Measurements from ENCODE around the gene RNF144A. TPM values are rescaled to one million over a fixed set of nuclear protein-coding genes. Genes with fewer than 3 reads are reported as not detected.

Gene RNF144A
- total and polyA plus RNA-seq, 2 experiments from 2014 or later = 2.8 to 14.7 TPM

GRCh38 chr2:6872394-6872793 lies 44.8 kb upstream of the RNF144A start (continued):
- TF ChIP-seq ZNF462 (CRISPR knock-in tag; IDR thresholded peaks at IDR 0.05) (no peak), JUNB (IDR thresholded peaks at IDR 0.05; ENCODE audit: unreplicated experiment) (no peak), EZH2phosphoT487 (IDR thresholded peaks at IDR 0.05; ENCODE audit: unreplicated experiment) (no peak)

DNA sequence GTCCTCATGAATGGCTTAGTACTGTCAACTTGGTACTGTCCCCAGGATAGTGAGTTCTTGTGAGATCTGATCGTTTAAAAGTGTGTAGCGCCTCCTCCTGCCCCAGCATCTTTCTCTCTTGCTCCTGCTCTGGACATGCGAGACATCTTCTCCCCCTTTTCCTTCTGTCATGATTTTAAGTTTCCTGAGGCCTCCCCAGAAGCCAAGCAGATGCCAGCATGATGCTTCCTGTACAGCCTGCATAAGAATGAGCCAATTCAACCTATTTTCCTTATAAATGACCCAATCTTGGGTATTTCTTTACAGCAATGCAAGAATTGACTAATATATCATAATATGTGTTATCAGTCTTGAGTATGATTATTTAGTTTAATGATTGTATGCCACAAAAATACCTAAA lies 43.2 kb upstream of the RNF144A start:
- Histone ChIP-seq H2AFZ (no peak overlapping the region), H3K27ac (ENCODE audit: low read depth) (no peak overlapping the region), H3F3A (replicated peaks; ENCODE audit: low read depth) (no peaks in the 10 kb centered on the region), H3K4me3 (no peak overlapping the region), H3K79me2 (replicated peaks; ENCODE audit: insufficient read depth) (no peaks in the 10 kb centered on the region), H3K27me3 (ENCODE audit: insufficient read depth) (no peaks in the 10 kb centered on the region), H3K4me2 (no peak overlapping the region), H4K20me1 (replicated peaks; ENCODE audit: insufficient read depth) (no peaks in the 10 kb centered on the region), H3K36me3 (ENCODE audit: insufficient read depth) (no peaks in the 10 kb centered on the region), H3K9me2 (ENCODE audit: insufficient read depth) (peaks cover 15% of the 10 kb centered on the region; the same call in 1 of the 2 replicates), H3K4me1 (ENCODE audit: insufficient read depth) (no peaks in the 10 kb centered on the region)
- H3K4me3 Mint-ChIP-seq = no peak overlapping the region
- ATAC-seq (no peak), DNase-seq (ENCODE audit: low spot score) (no peak)
- no peaks in the 10 kb centered on the region for H3K4me1 Mint-ChIP-seq
- no peaks in the 10 kb centered on the region for H3K36me3 Mint-ChIP-seq (ENCODE audit: low read depth)
- no peak overlapping the region for H3K27ac Mint-ChIP-seq
- H3K27me3 Mint-ChIP-seq (ENCODE audit: insufficient read depth, low read depth, poor library complexity) = no peaks in the 10 kb centered on the region
- H3K9me3 Mint-ChIP-seq = peaks cover 19% of the 10 kb centered on the region
- TF ChIP-seq, protein P1, sequence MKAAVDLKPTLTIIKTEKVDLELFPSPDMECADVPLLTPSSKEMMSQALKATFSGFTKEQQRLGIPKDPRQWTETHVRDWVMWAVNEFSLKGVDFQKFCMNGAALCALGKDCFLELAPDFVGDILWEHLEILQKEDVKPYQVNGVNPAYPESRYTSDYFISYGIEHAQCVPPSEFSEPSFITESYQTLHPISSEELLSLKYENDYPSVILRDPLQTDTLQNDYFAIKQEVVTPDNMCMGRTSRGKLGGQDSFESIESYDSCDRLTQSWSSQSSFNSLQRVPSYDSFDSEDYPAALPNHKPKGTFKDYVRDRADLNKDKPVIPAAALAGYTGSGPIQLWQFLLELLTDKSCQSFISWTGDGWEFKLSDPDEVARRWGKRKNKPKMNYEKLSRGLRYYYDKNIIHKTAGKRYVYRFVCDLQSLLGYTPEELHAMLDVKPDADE (IDR thresholded peaks at IDR 0.05) = no peak
- no peak for TF ChIP-seq EZH2 (IDR thresholded peaks at IDR 0.05; ENCODE audit: low read depth, unreplicated experiment)
- TF ChIP-seq STAT1 (IDR thresholded peaks at IDR 0.05; ENCODE audit: unreplicated experiment) = no peak
- TF ChIP-seq ZNF114 (CRISPR knock-in tag; IDR thresholded peaks at IDR 0.05) = no peak
- no peak for TF ChIP-seq EZH2phosphoT487 (IDR thresholded peaks at IDR 0.05; ENCODE audit: unreplicated experiment)
- TF ChIP-seq ZNF462 (CRISPR knock-in tag; IDR thresholded peaks at IDR 0.05) = no peak
